ENCODE data around the gene ULK1.

ULK1 gene

DNA sequence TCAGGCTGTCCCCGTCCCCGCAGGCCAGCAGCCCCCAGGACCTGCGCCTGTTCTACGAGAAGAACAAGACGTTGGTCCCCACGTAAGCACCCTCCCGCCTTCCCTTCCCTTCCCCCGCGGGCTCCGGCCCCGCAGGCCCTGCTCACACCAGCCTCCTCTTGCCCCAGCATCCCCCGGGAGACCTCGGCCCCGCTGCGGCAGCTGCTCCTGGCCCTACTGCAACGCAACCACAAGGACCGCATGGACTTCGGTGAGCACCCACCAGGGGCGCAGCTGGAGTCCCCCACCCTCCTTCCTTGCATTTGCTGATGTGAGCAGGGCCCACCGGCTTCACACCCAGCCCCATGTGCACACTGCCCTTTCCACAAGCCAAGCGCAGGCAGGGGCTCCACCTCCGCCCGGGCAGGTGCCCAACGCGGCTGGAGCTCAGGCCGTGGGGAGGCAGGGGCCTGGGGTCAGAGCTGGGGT, 15.4 kb downstream of the ULK1 start:
- no peak for DNase-seq

DNA sequence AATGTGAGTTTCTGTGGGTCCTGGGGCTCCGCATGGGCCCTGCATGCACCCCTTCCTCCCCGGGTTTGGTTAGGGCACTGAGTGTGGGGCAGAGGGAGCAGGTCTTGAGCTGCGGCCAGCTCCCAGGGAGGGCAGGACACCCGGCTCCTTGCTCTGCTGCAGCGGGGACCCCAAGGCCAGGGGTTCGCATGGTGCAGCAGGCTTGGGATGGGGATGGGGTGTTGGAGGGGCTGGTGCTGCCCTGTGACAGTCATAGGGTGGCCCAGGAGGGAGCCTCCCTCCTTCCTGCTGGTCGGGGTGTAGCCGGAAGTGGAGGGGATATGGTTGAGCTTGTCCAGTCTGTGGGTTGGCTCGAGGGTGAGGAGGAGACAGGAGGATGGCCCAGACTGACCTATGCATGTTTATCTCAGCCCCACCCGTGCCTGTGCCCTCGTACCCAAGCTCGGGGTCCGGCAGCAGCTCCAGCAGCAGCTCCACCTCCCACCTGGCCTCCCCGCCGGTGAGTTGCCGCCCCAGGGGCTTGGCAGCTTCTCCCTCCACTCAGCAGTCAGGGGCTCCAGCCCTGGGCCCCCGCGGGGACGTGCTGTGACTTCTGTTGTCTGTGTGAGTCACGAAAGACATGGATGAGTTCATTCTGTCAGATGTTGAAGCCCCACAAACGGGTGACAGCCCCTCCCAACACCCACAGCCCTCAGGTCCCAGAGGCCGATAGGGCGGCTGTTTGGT, 16.0 kb downstream of the ULK1 start:
- DNase-seq = no peak

DNA sequence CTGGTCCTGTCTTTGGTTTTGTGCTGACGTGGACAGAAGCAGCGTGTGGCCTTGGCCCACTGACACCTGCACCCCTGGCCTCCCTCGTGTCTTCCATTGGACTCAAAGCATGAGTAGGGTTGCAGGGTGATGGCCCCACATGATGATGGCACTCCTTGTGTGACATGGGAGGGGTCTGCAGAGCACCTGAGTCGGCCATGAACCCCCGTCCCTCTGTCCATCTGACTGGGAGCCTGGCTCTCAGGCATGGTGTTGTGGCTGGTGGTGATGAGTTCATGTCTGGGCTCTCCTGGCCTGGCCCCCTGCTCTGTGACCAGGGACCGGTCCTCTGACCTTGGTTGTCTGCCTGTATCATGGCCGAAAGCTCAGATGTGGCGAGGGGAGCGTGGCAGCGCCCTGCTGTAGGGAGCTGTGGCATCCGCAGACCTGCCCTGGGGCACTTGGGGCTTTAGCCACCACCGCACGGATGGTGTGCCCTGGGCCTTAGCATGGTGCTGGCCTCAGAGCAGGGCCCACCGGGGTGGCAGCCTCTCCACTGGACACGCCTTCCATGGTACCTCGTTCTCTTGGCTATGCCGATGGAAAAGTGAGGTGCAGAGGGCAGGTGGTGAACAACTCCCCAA, 16.7 kb downstream of the ULK1 start:
- DNase-seq = no peak

DNA sequence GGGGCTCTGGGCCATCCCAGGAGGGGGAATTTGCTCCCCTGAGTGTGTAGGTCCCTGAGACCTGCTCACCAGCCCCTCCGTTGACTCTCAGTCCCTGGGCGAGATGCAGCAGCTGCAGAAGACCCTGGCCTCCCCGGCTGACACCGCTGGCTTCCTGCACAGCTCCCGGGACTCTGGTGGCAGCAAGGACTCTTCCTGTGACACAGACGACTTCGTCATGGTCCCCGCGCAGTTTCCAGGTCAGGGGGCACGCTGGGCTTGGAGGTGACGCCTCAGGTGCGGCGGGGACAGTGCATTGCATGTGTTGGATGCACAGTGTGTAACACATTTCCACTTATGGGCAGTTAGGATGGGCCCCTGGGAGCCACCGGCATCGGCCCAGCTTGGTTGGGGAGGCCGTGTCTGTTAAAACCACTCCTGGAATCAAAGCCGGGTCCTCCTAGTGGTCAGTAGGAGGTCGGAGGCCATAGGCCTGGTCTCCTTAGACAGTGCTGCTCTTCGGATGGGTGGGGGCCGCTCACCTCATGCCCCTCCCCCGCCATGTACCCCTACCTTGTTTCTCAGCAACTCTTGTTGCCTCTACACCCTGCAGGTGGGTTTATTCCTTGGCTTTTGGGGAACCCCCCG, 17.5 kb downstream of the ULK1 start:
- no peak for DNase-seq

DNA sequence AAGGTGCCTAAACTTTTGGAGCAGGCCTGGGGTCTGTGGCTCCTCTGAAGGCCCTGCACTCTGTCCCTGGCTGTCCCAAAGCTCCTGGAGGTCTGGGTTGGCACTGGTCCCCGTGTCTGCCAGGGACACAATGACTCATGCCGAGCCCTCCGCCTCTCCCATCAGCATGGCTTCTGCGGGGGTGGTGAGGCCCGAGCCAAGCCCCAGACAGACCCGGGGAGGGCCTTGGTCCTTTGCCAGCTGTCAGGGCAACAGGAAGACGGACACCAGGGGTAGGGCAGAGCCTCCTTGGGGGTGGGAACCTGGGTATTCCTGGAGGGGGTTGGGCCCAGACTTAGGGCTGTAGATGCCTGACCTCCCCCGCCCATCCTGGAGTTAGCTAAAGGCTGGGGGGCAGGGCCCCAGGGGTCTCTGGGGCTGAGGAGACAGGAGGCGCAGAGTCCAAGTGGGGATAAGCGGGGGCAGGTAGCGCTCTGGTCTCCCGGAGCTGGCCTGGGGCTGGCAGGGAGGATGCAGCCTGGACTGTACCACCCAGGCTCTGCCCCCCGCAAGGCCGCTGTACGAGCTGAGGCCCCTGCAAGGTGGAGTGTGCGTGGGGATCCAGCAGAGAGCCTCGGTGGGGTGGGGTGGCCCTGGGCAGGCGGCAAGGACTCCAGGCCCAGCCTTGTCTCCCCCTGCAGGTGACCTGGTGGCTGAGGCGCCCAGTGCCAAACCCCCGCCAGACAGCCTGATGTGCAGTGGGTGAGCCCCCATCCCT, 18.3 kb downstream of the ULK1 start:
- DNase-seq = no peak

DNA sequence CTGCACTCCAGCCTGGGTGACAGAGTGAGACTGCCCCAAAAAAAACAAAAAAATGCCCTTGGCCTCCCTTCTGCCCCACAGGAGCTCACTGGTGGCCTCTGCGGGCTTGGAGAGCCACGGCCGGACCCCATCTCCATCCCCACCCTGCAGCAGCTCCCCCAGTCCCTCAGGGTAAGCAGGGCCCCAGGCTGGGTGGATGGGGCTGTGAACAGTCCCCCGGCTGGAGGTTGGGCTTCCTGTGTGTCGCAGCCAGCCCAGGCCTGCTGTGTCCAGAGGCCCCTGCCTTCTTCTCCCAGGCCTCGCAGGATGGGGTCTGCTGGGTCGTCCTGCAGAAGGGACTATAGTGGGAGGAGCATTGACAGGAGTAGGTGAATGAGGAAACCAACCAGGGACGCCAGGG, 19.2 kb downstream of the ULK1 start:
- DNase-seq = no peak

DNA sequence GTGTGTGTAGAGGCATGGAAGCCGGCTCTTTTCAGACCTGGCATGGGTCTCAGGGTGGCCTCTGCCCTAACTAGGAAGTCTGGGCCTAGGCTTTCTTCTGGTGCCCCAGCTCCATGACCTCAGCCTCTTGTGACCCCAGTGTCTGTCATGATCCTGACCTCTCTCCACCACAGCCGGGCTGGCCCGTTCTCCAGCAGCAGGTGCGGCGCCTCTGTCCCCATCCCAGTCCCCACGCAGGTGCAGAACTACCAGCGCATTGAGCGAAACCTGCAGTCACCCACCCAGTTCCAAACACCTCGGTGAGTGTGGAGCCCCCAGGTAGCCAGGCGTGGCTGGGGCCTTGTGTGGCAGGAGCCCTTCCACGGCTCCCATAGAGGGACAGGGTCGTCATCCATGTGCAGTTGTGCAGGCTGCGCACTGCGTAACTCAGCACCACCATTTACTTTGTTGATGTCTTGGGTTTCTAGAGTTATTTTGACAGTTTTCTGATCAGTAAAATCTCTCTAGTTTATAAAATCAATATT, 19.8 kb downstream of the ULK1 start:
- no peak for DNase-seq

DNA sequence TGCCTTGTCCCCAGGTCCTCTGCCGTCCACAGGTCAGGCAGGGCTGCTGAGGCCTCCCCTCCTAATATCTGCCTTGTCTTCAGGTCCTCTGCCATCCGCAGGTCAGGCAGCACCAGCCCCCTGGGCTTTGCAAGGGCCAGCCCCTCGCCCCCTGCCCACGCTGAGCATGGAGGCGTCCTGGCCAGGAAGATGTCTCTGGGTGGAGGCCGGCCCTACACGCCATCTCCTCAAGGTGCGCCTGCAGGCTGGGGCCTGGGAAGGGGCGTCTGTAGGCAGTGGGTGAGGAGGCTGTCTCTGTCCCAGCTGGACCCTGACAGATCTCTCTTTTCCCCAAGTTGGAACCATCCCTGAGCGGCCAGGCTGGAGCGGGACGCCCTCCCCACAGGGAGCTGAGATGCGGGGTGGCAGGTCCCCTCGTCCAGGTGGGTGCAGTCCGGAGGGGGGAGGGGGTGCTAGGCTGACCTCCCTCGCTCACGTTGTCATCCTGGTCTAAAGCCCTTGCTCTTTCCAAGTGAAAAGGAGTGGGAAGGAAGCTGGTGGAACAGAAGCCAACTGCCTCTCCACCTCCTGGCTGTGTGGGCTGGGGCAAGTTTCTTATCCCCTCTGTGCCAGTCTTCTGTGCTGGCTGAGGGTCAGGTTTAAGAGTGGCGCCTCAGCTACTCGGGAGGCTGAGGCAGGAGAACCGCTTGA, 20.7 kb downstream of the ULK1 start:
- no peak for DNase-seq

DNA sequence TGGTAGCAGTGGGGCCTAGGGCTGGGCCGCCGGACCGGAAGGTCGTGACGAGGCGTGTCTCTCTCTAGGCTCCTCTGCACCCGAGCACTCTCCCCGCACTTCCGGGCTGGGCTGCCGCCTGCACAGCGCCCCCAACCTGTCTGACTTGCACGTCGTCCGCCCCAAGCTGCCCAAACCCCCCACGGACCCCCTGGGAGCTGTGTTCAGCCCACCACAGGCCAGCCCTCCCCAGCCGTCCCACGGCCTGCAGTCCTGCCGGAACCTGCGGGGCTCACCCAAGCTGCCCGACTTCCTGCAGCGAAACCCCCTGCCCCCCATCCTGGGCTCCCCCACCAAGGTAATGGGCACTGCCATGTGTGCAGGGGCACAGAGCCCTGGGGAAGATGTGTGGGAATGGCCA, 21.4 kb downstream of the ULK1 start:
- DNase-seq = no peak

DNA sequence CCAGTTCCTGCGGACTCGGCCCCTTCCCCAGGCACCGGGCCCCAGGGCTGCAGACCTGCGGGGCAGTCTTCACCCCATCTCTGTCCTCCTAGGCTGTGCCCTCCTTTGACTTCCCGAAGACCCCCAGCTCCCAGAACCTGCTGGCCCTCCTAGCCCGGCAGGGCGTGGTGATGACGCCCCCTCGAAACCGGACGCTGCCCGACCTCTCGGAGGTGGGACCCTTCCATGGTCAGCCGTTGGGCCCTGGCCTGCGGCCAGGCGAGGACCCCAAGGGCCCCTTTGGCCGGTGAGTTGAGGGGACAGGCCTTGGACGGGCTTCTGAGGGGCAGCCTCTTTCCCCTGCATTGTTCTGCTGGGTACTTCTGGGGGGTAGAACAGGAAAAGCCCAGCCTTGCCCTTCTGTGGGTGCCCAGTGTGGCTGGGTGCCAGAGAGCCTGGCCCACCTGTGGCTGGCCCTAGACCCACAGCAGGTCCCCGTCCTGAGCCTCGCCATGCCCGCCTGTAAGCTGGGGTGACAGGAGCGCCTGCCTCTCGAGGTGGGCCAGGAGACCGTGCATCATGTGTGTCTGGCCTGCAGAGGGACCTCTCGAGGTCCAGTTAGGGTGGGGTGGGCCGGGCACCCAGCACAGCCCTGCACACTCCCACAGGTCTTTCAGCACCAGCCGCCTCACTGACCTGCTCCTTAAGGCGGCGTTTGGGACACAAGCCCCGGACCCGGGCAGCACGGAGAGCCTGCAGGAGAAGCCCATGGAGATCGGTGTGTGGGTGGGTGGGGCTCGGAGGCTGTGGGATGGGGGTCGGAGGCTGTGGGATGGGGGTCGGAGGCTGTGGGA, 22.1 kb downstream of the ULK1 start:
- DNase-seq = no peak

DNA sequence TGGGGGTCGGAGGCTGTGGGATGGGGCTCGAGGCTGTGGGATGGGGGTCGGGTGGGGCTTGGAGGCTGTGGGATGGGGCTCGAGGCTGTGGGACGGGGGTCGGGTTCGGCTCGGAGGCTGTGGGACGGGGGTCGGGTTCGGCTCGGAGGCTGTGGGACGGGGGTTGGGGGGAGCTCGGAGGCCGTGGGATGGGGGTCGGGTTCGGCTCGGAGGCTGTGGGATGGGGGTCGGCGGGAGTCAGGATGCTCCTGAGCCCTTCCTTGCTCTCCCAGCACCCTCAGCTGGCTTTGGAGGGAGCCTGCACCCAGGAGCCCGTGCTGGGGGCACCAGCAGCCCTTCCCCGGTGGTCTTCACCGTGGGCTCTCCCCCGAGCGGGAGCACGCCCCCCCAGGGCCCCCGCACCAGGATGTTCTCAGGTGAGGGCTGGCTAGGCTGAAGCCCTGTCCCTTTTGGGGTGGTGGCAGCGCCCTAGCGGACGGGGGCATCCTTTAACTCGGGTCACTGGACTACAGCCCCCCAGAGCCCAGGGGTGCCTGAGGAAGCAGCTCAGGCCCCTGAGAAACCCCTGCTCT, 22.8 kb downstream of the ULK1 start:
- no peak for DNase-seq

DNA sequence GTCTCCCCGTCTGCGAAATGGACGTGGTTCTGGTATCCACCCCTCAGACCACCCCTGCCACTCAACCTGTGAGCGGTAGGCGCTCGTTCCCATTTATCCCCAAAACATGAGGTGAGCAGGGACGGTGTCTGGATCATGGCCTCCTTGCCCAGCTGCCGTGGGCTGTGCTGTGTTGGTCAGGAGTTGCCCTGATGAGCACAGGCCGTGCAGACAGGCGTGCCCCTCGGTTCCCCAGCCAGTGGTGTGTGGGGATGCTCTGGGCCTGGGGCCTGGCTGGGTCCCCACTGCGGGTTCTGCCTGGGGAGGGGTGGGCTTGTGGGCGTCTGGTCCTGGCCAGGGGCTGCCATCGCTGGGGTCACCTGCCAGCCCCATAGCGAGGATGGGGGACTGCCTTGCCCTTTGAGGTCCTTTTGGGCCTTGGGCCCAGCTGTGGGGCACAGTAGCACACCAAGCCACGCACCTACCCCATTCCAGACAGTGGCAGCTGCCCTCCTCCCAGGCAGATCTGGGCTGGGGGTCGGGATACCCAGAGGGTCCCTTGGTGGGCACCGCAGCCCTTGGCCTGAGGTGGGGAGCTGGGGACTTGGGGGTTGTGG, 23.4 kb downstream of the ULK1 start:
- DNase-seq = no peak

DNA sequence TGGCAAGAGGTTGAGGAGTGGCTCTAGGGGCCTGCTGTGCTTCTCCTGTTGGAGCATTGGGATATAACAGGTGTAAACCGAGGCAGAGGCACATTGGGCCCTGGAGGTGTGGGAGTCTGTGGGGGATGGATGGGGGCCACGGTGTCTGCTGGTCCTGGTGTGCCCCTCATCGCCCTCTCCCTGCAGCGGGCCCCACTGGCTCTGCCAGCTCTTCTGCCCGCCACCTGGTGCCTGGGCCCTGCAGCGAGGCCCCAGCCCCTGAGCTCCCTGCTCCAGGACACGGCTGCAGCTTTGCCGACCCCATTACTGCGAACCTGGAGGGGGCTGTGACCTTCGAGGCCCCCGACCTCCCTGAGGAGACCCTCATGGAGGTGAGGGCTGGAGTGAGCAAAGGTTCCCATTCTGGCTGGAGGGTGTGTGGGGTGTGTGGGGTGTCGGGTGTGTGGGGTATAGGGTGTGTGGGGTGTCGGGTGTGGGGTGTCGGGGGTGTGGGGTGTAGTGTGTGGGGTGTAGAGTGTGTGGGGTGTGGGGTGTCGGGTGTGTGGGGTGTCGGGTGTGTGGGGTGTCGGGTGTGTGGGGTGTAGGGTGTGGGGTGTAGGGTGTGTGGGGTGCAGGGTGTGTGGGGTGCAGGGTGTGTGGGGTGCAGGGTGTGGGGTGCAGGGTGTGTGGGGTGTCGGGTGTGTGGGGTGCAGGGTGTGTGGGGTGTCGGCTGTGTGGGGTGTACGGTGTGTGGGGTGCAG, 24.1 kb downstream of the ULK1 start:
- no peak for DNase-seq

DNA sequence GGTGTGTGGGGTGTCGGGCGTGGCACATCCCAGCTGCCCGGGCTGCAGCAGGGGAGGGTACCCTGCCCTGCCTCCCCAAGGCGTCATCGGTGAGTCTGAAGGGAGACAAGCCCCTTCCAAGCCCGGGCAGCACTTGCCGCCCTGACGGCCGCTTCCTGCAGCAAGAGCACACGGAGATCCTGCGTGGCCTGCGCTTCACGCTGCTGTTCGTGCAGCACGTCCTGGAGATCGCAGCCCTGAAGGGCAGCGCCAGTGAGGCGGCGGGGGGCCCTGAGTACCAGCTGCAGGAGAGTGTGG, 24.6 kb downstream of the ULK1 start:
- DNase-seq = no peak

DNA sequence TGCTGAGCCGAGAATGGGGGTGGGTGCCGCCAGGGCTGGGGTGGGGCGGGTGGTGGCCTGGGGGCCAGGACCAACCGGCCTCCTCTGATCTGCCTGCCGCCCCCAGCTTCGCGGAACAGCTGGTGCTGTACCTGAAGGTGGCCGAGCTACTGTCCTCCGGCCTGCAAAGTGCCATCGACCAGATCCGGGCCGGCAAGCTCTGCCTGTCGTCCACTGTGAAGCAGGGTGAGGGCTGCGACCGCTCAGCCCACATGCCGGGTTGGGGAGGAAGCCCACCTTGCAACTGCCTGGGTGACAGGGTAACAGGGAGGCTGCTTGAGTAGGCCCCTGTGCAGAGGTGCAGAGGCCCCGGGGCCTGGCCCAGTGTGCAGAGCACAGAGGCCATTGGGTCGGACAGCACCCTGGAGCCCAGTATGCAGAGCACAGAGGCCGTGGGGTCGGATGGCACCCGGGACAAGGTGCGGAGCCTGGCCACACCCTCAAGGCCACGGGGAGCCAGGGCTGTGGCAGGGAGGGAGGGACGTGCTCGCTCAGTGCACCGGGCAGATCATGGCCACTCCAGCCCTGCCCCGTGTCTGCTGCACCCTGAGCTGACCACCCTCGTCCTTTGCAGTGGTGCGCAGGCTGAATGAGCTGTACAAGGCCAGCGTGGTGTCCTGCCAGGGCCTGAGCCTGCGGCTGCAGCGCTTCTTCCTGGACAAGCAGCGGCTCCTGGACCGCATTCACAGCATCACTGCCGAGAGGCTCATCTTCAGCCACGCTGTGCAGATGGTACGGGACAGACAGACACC, 25.1 kb downstream of the ULK1 start:
- no peak for DNase-seq

DNA sequence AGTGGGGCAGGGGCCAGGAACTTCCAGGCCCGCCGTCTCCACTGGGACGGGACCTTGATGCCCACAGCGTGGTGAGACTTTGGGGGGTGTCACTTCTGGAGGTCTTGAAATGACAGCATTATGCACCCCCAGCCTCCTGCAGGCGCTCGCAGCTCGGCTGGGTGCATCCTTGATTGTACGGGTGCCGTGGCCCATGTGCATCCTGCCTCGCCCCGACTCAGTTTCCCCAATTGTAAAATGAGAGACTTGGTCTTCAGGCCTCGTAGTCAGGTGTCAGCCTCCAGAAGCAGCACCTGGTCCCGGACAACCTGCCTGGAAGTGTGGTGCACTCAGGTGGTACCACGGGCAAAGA, 25.7 kb downstream of the ULK1 start:
- DNase-seq = no peak

DNA sequence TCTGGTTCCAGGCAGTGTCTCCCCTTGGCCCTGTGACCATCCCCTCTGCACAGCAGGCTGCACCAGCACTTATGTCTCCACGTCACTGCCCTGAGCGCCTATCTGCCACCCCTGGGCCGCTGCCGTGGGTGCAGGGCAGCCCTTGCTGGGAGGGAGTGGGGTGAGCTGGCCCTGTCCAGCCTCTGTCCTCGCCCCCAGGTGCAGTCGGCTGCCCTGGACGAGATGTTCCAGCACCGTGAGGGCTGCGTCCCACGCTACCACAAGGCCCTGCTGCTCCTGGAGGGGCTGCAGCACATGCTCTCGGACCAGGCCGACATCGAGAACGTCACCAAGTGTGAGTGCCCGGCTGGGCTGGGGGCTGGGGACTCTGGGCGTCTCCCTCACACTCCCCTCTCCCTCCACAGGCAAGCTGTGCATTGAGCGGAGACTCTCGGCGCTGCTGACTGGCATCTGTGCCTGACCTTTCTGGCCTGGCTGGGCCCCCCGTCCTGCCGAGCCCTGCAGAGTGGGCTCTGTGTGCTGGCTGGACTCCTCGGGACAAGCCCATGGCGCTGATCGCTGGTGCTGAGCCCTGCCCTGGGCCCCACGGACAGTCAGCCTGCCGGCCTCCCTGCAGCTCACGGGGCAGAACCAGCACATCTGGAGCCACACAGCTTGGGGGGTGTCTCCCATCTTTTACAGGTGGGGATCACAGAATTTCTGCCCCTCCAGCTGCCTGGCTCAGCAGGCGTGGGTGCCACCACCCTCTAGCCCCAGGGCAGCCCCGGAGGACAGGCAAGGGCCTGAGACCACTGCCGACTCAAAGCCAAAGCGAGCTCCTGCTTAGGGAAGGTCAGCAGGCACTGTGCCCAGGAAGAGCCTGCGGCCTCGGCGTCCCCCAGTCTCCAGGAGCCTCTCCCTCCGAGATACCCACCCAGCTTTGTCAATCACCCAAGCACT, 26.7 kb downstream of the ULK1 start:
- DNase-seq = no peak
